Measurements from ENCODE around the gene CTSF.

- TF ChIP-seq CTCF (IDR thresholded peaks at IDR 0.05) (no peak), POLR2A (IDR thresholded peaks at IDR 0.05) (no peak)
These were observed 3.4 kb downstream of the CTSF start for GRCh38 chr11:66564984-66565383.
